Measurements from ENCODE around the gene SLMAP.

Gene SLMAP

DNA sequence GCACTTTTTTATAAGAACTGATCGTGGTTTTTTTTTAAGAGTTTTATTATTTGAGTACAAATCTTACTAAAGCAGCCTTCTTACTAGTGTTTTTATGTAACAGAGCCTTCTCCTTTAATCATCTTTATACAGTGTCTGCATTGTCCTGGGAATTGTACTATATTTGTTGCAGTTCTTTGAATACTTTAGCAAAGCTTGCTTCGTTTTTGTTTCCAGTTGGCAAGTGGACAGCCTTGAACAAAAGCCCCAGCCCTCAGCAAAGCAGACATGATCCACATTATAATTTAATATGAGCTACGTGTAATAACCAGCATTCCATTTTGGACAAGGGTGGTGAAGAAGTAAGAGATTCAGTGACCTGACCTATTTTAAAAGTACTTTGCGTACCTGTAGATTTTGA lies 139.9 kb downstream of the SLMAP start:
- no peak for DNase-seq

DNA sequence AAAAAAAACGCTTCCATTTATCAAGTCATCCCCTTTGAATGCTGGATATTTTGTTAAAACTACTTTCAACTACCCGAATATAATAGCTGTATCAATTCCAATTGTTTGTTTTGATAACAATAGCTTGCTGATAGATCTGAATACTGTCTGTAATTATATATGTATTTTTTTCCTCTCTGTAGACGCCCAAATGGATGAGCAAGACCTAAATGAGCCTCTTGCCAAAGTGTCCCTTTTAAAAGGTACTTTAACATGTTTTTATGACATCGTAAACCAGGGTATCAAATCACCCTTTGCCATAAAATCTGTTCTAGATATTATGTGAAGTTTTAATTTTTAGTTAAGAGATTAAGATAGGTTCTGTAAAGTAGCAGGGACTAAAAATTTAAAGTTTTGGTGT lies 140.6 kb downstream of the SLMAP start:
- DNase-seq: no peak

DNA sequence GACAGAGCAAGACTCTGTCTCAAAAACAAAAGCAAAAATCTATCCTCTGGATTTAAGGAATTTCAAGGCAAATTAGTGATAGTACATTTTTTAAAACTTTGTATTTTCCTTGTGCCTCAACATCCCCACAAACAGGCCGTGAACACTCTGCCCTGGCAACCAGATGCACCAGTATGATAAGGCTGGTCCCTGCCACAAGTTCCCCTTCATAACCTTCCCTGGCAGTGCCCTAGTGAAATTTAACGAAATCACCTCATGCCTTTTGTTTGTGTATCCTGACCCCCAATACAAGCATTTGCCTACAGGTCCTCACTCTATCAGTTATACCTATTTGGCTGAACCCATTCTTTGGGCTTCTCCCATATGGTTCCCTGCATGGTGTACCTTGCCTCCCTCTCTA lies 144.7 kb downstream of the SLMAP start:
- DNase-seq: no peak

DNA sequence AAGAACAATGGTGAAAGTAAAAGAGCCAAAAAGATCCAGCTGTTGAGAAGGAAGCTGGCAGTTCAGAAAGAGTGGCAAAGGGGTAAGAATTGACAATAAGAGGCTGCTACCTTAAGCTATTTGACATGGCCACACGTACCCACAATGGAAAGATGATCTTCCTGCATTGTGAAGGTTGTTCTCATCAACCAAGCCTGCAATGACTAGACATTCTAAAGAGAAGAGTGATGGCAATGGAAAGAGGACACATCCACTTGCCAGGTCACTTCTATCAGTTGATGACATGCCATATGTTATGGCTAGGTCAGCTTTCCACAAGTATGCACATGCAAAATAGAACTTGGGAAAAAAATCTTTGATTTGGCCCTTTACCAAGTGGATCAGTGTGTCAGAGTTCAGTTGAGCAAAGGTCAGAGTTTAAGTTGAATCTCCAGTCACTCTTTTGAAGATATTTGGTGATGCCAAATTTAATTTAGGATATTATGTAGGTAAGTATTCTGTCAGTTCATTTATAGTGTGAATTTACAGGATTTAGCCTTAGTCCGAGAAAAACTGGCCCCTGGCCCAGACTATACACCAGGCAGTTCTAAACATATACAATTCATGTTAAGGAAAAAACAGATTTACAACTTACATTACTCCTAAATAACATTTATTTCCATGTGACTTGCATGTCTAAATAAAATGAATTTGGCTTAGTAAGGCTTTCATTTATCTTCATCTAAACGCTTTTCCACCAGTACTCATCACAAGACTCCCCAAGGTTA lies 147.2 kb downstream of the SLMAP start:
- no peak for DNase-seq

DNA sequence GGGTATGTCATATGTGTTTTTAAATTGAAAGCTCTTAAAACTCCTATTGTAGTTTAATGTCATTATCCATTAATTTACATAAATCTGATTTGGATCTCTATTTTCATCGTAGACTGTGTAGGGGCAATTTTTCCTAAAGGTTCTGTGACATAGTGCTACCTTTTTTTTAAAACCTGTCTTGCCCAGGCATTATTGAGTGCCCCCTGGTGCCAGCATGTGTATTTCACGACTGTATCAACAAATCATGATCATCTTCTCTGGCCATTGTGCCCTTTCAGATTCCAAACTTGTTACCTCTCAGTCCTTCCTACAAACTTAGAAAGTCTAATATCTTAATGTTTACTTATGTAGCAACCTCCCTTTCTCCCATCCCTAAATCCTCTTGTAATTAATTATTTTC lies 154.9 kb downstream of the SLMAP start:
- DNase-seq: no peak

DNA sequence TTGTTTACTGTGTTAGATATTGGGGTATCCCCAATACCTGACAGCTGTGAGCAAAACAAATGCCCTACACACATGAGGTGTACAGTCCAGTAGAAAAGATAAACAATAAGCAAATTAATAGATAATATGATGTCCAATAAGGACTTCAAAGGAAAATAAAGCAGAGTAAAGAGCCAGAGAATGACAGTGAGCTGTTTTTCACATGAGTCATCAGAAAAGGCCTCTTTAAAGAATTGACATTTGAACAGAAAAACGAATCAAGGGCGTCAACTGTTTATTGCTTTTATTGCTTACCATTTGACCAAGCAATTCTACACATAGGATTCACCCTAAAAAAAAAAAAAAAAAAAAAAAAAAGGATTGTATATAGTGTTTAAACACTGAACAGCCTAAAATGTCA lies 155.5 kb downstream of the SLMAP start:
- DNase-seq: no peak

DNA sequence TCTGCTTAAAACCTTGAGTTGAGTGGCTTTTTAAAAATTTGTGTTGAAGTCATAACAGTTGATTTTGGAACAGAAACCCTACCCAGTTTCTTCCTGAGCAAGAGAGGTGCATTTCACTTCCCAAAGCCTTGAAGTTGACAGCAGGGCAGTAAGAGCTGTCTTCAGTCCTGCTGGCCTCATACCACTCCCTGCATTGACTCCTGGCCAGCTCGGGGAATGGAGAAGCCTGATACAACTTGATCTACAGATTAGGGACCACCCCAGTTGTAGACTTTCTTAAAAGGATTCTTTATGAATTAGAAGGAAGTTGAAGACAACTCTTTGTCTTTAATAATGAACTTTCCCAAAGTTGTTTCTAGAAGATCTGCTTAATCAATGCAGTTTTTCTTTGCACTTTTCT lies 161.5 kb downstream of the SLMAP start:
- no peak for DNase-seq

- no peak for DNase-seq
Measured at GRCh38 chr3:57918123-57918837, 162.2 kb downstream of the SLMAP start.

DNA sequence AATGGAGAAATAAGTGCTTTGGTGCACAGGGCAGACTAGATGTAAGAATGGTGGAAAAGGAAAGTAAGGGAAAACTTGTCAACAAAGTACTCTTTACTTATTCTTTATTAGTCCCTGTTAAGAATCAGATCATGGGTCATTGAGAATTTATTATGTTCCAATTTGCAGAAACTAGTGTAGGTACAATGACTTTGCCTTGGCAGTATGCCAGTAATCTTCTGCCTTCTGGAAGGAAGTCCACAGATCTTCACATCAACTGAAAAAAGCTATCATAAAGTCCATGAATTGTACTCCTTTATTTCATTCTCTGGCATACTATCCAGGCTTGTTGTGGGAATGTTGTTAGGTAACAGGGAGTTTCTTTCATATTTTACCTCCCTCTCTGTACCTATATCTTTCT lies 163.9 kb downstream of the SLMAP start:
- no peak for DNase-seq

DNA sequence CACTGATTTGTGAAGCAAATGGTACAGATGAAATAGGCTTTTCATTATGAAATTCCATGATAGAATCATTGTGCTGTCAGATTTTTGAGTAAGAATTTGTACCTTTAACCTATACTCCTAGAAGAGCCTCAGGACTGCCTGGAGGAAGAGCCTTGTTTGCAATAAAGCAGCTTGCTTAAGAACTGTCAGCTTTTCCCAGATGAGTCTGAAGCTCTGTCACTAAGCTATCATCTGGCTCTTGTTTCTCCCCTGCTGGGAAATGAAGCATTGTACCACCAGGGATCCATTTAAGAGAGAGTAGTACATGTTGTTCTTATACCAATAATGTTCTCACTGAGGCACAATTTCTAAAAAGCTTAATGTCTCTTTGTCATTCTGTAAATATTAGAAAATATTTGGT lies 167.0 kb downstream of the SLMAP start:
- DNase-seq: no peak

GRCh38 chr3:57923752-57924151 lies 167.6 kb downstream of the SLMAP start:
- no peak for DNase-seq

DNA sequence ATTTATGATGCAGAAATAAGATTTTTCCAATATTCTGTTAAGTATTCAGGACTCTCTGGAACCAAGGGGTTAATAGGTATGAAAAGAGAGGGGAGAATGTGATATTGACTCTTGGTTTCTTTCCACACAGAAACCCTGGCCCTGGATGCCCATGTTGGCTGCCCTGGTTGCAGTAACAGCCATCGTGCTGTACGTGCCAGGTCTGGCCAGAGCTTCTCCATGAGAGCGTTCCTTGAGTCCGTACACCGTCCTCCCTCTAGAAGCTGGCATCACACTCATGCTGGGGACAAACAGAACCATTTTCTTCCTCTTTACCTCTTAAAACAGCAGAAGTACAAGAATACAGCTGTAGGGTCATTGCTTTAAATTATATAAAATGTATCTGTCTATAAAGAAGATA lies 171.1 kb downstream of the SLMAP start:
- no peak for DNase-seq

GRCh38 chr3:57927916-57928315 lies 171.8 kb downstream of the SLMAP start:
- no peak for DNase-seq

GRCh38 chr3:57928511-57928910 lies 172.4 kb downstream of the SLMAP start:
- DNase-seq: no peak

GRCh38 chr3:57929988-57930387 lies 173.9 kb downstream of the SLMAP start:
- DNase-seq: no peak

DNA sequence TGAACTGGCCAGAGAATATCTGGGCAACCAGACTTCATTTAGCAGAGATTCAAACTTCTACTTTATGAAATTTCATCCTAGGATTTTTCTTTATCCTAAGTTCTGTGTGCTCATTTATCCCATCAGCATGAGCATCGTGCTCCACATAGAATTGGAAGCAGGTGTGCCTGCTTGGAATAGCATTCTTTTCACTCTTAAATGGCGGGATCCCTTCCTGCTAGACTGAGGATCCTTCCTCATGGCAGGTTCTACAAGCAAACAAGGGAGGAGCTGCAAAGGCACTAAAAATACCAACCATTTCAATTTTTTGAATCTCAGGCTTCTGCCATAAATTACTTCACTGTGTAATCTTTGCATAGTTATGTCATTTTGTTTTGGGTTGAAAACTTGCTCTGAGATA lies 177.5 kb downstream of the SLMAP start:
- DNase-seq: no peak

- no peak for DNase-seq
Measured at GRCh38 chr3:57934373-57934772, 178.3 kb downstream of the SLMAP start.

- DNase-seq: no peak
Measured at GRCh38 chr3:57935539-57935938, 179.4 kb downstream of the SLMAP start.

DNA sequence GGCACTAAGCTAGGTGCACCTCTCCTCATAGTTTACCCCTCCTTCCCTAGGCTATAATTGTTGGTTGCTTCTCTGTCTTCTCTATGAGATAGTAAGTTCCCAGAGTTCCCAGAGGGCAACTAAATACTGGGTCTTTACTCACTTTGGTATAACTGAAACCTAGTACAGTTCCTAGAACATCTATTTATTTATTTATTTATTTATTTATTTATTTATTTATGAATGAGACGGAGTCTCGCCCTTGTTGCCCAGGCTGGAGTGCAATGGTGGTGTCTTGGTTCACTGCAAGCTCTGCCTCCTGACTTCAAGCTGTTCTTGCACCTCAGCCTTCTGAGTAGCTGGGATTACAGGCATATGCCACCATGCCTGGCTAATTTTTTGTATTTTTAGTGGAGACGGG lies 181.0 kb downstream of the SLMAP start:
- no peak for DNase-seq

GRCh38 chr3:57939775-57940174 lies 183.7 kb downstream of the SLMAP start:
- no peak for DNase-seq

DNA sequence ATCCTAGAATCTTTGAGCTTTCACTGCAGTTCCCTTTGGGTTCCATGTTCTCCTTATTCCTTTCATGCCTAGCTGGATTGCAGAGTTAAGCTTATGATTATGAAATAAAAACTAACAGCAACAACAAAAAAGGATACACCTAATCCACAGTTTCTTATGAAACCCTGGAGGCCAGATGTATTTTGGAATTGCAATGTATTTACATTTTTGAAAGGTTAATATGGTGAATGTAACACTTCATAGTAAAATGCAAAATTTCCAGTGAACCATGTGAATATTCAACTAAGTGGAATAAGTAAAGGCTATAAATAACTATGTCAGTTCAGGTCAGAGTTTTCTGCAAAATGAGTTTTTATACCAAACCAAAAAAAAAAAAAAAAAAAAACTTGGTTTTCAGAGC lies 186.3 kb downstream of the SLMAP start:
- no peak for DNase-seq

GRCh38 chr3:57942872-57943283 lies 186.8 kb downstream of the SLMAP start:
- DNase-seq: no peak

DNA sequence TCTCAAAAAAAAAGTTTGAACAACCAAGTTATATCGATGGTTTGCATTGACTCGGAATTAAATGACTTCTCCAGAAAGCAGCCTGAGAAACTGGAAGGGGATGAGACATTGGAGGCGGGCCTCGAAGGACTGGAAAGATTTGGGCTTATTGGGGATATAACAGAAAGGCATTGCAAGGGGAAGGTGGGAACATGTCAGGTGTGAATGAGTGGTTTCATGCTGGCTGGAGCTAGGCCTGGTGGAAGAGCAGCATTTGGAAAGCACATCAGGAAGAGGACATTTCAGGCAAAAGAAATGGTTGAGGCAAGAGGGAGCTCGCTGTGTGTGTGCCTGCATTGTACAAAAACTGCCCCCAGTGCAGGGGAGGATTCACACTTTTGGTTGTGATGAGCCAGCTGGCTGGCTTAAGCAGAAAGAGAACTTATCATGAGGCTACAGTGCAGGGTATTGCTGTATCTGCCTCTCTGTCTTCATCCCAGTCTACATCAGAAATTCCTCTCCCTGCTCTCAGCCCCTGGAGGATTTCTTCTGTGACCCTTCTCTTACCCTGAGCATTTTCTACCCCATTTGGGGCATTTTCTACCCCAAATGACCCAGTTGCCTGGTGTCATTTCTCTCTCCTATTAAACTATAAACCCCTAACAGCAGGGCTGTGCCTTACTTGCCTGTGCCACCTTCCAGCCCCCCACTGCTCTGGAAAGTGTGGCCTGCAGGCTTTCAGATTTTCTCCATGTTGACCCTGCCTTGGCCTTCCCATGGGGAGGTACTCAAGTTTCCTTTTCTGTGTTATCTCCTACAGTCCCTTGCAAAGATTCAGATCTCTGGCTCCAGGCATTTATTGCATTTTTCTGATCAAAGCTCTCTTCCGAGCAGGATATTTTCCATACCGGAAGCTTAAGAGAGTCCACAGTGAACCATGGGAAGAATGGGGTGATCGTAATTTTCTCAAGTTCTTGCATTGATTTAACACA lies 187.7 kb downstream of the SLMAP start:
- DNase-seq: no peak

DNA sequence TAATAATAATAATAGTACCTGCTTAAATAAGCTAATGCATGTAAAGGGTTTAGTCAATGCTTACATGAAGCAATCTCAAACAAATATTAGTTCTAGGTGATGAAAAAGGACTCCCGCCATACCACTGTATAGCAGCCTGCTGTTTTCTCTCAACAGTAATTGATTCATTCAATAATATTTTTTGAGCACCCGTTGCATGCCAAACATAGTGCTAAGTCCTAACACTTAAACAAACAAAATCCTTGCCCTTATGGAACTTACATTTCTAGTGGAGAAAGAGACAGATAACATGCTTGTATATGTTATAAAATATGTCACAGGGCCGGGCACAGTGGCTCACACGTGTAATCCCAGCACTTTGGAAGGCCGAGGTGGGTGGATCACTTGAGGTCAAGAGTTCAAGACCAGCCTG lies 190.9 kb downstream of the SLMAP start:
- no peak for DNase-seq

All from NCI-H2171 (cell line).